HFF-Myc (cell line): ENCODE results near the gene GPR183.

Experiments used
- DNase-seq: peaks from one replicate; pipeline ENCODE4 v3.0.0-alpha.2; 2011; ENCODE audit warnings: low read depth; ENCODE audit errors: extremely low read depth
- H3K4me3 ChIP-seq: replicated peaks from 2 replicates; pipeline ENCODE4 v1.5.1; 2011; ENCODE audit warnings: low read depth, mild to moderate bottlenecking, control low read depth, low read length
- TF ChIP-seq, protein P1 (sequence below): IDR thresholded peaks from 2 replicates; pipeline ENCODE4 v1.5.1; 2012; ENCODE audit warnings: mild to moderate bottlenecking, low read depth, low read length, control low read depth; ENCODE audit errors: missing control alignments

The GPR183 gene

DNA sequence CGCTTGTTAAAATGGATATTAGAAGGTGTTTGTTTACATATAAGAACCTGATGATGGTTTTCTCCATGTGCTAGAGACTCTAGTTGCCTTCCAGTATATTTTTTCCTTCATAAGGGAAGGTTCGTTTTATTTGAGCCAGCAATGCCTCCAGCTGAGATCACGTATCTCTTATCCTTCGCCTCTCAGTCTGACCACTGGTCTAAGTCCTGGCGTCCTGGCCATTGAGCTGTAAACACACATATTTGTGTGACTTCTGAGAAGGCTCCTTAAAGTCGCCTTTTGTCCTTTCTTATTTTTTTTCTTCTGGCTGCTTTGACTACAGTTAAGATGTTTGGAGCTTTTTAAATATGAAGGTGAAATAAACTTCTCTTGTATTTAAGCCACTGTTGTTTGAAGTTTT lies 23.7 kb upstream of the GPR183 start:
- TF ChIP-seq, protein P1, sequence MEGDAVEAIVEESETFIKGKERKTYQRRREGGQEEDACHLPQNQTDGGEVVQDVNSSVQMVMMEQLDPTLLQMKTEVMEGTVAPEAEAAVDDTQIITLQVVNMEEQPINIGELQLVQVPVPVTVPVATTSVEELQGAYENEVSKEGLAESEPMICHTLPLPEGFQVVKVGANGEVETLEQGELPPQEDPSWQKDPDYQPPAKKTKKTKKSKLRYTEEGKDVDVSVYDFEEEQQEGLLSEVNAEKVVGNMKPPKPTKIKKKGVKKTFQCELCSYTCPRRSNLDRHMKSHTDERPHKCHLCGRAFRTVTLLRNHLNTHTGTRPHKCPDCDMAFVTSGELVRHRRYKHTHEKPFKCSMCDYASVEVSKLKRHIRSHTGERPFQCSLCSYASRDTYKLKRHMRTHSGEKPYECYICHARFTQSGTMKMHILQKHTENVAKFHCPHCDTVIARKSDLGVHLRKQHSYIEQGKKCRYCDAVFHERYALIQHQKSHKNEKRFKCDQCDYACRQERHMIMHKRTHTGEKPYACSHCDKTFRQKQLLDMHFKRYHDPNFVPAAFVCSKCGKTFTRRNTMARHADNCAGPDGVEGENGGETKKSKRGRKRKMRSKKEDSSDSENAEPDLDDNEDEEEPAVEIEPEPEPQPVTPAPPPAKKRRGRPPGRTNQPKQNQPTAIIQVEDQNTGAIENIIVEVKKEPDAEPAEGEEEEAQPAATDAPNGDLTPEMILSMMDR: no peak
- DNase-seq: no peak
- H3K4me3 ChIP-seq: no peak overlapping the region

DNA sequence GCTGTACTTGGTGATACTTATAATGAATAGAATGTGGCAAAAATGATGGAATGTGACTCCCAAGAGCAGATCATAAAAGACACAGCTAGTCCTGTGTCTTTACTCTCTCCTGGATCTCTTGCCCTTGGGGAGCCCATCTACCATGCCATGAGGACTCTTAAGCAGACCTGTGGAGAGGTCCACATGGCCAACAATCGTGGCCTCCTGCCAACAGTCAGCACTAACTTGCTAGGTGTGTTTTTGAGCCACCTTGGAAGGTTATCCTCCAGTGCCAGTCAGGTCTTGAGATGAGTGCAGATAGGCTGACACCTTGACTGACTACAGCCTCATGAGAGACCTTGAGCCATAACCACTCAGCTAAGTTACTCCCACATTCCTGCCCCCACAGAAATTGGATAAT lies 22.3 kb upstream of the GPR183 start:
- no peak for DNase-seq
- TF ChIP-seq, protein P1: no peak

DNA sequence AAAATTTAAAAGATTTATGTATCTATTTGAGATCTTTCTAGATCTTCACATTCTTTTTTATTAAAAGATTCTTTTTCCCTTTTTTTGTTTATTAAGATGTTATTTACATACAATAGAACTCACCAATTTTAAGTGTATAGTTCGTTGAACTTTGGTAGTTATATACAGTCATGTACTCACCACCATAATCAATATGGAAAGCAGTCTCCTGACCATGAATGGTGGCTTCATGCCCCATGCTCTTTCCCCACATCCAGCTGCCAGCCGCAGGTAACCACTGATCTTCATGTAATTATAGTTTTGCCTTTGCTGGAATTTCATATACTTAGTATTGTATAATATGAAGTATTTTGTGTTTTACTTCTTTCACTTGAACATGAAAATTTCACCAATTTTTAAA lies 20.6 kb upstream of the GPR183 start:
- TF ChIP-seq, protein P1: no peak
- no peak overlapping the region for H3K4me3 ChIP-seq
- no peak for DNase-seq

More for the DNA sequence above, 22.3 kb upstream of the GPR183 start:
- H3K4me3 ChIP-seq: no peak overlapping the region

DNA sequence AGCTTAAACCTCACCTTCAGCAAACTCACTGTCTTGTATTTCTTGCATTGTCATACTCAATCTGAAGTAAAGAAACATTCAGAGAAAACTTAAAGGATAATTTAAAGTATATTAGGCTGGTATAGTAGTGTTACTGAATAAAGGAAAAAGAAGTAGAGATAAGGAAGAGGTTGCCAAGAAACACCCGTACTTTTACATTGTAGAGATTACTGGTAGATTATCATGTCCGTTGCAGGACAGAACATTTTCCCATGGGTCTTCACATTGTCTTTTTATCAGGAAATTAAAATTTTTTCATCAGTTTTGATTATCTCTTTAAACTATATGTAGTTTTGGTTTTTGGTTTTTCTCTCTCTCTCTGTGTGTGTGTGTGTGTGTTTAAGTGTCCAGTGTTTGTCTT lies 19.9 kb upstream of the GPR183 start:
- TF ChIP-seq, protein P1: no peak
- DNase-seq: no peak
- no peak overlapping the region for H3K4me3 ChIP-seq

DNA sequence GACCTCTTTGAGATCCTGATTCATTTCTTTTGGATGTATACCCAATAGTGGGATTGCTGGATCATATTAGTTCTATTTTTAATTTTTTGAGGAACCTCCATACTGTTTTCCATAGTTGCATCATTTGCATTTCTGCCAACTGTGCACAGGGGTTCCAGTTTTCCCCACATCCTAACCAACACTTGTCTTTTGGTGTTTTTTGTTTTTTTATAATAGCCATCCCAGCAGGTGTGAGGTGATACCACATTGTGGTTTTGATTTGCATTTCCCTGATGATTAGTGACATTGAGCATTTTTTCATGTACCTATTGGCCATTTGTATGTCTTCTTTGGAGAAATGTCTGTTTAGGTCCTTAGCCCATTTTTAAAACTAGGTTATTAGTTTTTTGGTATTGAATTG lies 18.8 kb upstream of the GPR183 start:
- no peak for DNase-seq
- TF ChIP-seq, protein P1: no peak
- no peak overlapping the region for H3K4me3 ChIP-seq

DNA sequence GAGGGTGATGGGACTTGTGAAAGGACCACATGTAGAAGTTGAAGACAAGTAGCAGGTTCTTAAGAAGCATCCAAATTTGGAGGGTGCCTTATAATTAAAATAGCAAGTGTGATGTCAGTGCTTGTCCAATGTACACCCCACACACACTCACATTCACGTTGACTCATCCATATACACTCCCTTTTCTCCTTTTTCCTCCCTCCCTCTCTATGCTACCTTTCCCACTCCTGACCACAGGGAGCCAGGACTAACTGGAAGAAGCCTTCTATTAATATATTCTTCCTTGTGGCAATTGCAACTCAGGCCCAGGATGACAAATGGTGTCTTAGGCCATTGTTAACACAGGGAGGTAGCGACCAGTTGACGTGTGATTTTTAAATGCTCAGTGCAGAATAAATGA lies 16.3 kb upstream of the GPR183 start:
- TF ChIP-seq, protein P1: no peak
- no peak overlapping the region for H3K4me3 ChIP-seq
- no peak for DNase-seq
